Psoas muscle (tissue), 8 donors: Measurements from ENCODE around the gene EFHC2. TPM values are rescaled to one million over a fixed set of nuclear protein-coding genes. Genes with fewer than 3 reads are reported as not detected.

Experiments used
- ATAC-seq, 4 donors: fragments of 200-7000 bp; cut with Tn5 transposase; one replicate each; pipeline ENCODE4 v1.9.1; 2020; ENCODE audit warnings: moderate library complexity in 3 of 4, mild to moderate bottlenecking in 2 of 4
- DNase-seq, 2 donors: peaks; one replicate each; pipeline ENCODE4 v3.0.0-alpha.2; 2020
- H3K27ac ChIP-seq: fragments of 200-600 bp; one replicate; pipeline ENCODE4 v1.8.0; 2022
- H3K27me3 ChIP-seq, 3 donors: fragments of 200-600 bp in 1 of 3; one replicate each; pipeline versions ENCODE4 v1.6.1 to v1.8.0; 2013 to 2022; ENCODE audit warnings: low read length in 2 of 3, mild to moderate bottlenecking in 2 of 3, moderate library complexity in 1 of 3; ENCODE audit not compliant: insufficient read depth in 3 of 3
- H3K36me3 ChIP-seq, 2 donors: fragments of 200-600 bp in 1 of 2; one replicate each; pipeline versions ENCODE4 v1.6.1 to v1.8.0; 2013 to 2022; ENCODE audit warnings: low read depth in 1 of 2, mild to moderate bottlenecking in 1 of 2, moderate library complexity in 1 of 2; ENCODE audit not compliant: insufficient read depth in 1 of 2
- H3K4me1 ChIP-seq: fragments of 200-600 bp; one replicate; pipeline ENCODE4 v1.8.0; 2022
- H3K4me3 ChIP-seq: fragments of 200-600 bp; one replicate; pipeline ENCODE4 v1.8.0; 2022; ENCODE audit warnings: mild to moderate bottlenecking
- H3K9me3 ChIP-seq: fragments of 200-600 bp; one replicate; pipeline ENCODE4 v1.8.0; 2022
- WGBS, 3 donors: extraction: QIAGEN DNeasy Blood & Tissue Kit; methylation state at CpG; one replicate each; pipeline versions ENCODE4 v1.1.6 to v1.1.7; 2013; 5-methylcytosine and 5-hydroxymethylcytosine counted together
- intact Hi-C, 2 donors: fragments of 100-400 bp; cut with DNase I; formaldehyde crosslinking; loops; one replicate each; pipeline versions ENCODE4 v1.11.0 to v1.14.2; 2022
- polyA plus RNA-seq, 3 donors: library from polyadenylated mRNA; stranded (reverse); fragments of 200-250 nt; gene quantifications; one replicate each; pipeline ENCODE4 v1.2.3, GENCODE V29; 2013
- total RNA-seq, 4 donors: library from RNA; stranded (reverse); fragmentation: NEBNext Ultra II Directional in 2 of 4; extraction: Animal tissue kit (Norgen Biotek cat#: 25700) in 2 of 4; gene quantifications; one replicate each; pipeline versions ENCODE4 v1.2.1 to v1.2.4, GENCODE V29; 2021 to 2023
- TF ChIP-seq, protein P1 (sequence below): fragments of 200-600 bp; IDR thresholded peaks from one replicate; pipeline ENCODE4 v1.8.0; 2022; ENCODE audit warnings: antibody characterized with exemption
- donor health status: healthy with polysubstance abuse.
- donor health status: DM: no; HTN: no; CAD: no; lungs with moderate emphysema.
- donor health status: Bipolar disorder and iron deficiency.
- donor health status: healthy.
- donor health status: DM: yes; HTN: yes; CAD: no.
- donor health status: DM: no; HTN: no; CAD: no.
- donor health status: DM: no; HTN: no; CAD: no.
- donor health status: DM: yes; HTN: yes; CAD: no.

EFHC2 gene
- total and polyA plus RNA-seq, 7 donors, result 0.05 to 0.11 (median 0.08) TPM; not detected in 4

DNA sequence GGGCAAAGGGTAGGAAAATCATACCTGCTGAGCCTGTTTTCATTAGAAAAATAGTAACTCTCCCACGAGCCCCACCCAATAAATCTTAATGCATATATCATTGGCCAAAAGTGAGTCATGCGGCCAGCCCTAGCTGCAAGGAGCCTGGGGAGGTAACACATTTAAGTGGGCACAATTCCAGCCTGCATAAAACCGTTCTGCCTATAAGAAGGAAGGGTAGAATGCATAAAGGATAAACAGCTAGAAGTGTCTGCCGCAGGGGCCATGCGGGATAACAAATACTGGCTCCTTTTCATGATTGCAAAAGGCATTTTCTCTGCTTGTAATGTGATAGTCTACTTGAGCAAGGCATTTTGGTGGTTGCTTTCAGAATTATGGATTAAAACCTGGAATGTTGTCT lies 37.1 kb downstream of the EFHC2 start:
- intact Hi-C loops, result no loop called here

DNA sequence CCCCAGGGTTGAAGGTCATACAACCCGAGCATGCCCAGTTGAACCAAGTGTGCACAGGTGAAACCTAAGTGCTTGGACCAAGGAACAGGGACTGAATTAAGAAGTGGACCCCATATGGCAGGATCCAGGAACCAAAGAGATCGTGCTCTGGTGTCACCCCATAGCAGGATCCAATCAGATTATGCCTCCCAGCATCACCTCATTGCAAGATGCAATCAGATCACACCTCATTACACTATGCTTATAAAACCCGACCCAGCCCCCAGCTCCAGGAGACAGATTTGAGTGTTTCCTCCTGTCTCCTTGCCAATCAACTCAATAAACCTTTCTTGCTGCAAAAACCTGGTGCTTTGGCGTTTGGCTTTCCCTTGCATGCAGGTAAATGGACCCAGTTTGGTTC lies 37.6 kb downstream of the EFHC2 start:
- TF ChIP-seq, protein P1, sequence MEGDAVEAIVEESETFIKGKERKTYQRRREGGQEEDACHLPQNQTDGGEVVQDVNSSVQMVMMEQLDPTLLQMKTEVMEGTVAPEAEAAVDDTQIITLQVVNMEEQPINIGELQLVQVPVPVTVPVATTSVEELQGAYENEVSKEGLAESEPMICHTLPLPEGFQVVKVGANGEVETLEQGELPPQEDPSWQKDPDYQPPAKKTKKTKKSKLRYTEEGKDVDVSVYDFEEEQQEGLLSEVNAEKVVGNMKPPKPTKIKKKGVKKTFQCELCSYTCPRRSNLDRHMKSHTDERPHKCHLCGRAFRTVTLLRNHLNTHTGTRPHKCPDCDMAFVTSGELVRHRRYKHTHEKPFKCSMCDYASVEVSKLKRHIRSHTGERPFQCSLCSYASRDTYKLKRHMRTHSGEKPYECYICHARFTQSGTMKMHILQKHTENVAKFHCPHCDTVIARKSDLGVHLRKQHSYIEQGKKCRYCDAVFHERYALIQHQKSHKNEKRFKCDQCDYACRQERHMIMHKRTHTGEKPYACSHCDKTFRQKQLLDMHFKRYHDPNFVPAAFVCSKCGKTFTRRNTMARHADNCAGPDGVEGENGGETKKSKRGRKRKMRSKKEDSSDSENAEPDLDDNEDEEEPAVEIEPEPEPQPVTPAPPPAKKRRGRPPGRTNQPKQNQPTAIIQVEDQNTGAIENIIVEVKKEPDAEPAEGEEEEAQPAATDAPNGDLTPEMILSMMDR, result no peak
- Histone ChIP-seq H3K4me1 (no peaks in the 10 kb centered on the region), H3K9me3 (no peaks in the 10 kb centered on the region), H3K36me3 (no peaks in the 10 kb centered on the region), H3K27me3 (no peaks in the 10 kb centered on the region), H3K27ac (no peak overlapping the region), H3K4me3 (no peak overlapping the region)
- ATAC-seq (no peak), DNase-seq (no peak)
- intact Hi-C loops, result no loop called here
- 76 to 89% (median 83%) methylated on average over 4 of the region's 4 CpGs for WGBS, 3 donors

More for the DNA sequence above, 37.1 kb downstream of the EFHC2 start:
- Histone ChIP-seq H3K9me3 (no peaks in the 10 kb centered on the region), H3K4me3 (no peak overlapping the region), H3K27me3 (peaks cover 0 to 3% (median 0%) of the 10 kb centered on the region in 3 donors), H3K27ac (no peak overlapping the region), H3K4me1 (no peaks in the 10 kb centered on the region), H3K36me3 (no peaks in the 10 kb centered on the region)
- 39 to 64% (median 59%) methylated on average over 5 of the region's 5 CpGs for whole genome bisulfite sequencing, 3 donors
- ATAC-seq (no peak), DNase-seq (no peak)
- TF ChIP-seq, protein P1, result no peak

DNA sequence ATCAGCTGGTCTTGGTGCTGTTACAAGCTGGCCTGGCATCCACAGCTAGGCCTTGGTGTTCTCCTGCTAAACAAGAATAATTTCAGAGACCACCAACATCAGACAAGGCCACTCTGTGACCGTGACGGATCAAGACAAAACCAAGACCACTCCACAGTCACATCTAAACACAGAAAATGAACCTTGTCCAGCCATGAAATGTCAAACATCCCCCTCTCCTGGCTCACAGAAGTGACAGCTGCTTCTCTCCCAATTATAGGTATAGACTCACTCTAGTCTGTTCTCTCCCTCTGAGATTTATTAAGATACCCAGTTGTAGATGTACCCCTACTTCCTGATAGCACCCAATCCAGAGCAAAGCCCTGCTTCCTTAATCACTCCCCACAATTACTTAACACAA lies 40.4 kb downstream of the EFHC2 start:
- TF ChIP-seq, protein P1, result no peak
- WGBS, 3 donors, result 49 to 79% (median 65%) methylated on average over 2 of the region's 2 CpGs
- no peak for ATAC-seq
- intact Hi-C loops, result no loop called here
- Histone ChIP-seq H3K27ac (no peak overlapping the region), H3K4me1 (no peaks in the 10 kb centered on the region), H3K4me3 (no peak overlapping the region), H3K9me3 (no peaks in the 10 kb centered on the region), H3K36me3 (no peaks in the 10 kb centered on the region), H3K27me3 (no peaks in the 10 kb centered on the region)
- DNase-seq, result no peak

DNA sequence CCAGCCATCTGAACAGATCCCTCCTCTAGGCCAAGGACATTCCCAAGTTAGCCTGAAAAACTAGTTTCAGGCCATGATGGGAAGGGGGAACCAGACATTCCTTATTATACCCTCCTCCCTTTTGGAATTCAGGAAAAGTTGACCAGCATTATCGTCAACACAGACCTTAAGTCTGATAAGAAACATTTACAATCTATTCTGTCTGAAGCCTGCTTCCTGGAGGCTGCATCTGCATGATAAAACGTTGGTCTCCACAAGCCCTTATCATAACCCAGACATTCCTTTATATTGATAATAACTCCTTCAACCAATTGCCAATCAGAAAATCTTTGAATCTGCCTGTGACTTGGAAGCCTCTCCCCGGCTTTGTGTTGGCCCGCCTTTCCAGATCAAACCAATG lies 44.3 kb downstream of the EFHC2 start:
- H3K27ac ChIP-seq, result no peak overlapping the region
- H3K4me3 ChIP-seq, result no peak overlapping the region
- intact Hi-C loops, result no loop called here
- no peaks in the 10 kb centered on the region for H3K36me3 ChIP-seq
- WGBS, 3 donors, result 61 to 81% (median 79%) methylated on average over 4 of the region's 4 CpGs
- H3K4me1 ChIP-seq, result no peaks in the 10 kb centered on the region
- TF ChIP-seq, protein P1, result no peak
- ATAC-seq (no peak), DNase-seq (no peak)
- H3K9me3 ChIP-seq, result no peaks in the 10 kb centered on the region
- peaks cover 0 to 14% (median 0%) of the 10 kb centered on the region in 3 donors for H3K27me3 ChIP-seq

DNA sequence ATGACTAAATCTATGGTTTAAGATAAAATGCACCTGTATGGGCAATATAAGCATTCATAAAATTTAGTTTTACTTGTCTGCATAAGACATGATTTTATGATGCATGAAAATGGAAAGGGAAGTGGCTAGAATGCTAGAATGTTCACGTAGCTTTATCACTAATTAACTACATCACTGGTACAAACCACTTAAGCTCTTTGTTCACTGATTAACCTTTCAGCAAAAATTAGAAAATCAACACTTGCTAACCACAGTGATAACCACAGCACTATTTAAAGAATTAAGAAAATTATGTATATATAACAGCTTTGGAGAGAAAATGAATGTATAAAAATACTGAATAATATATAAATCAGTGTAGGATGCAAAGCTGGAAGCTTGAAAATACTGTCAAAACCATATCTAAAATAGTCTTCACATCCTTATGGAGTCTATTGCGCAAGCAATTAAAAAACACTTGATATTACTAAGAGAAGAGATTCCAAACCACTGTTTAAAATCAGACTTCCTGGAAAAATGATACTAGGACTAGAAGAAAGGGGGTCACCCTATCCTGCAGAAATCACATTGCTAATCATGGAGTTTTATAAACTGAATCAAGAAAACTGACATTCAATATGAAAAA lies 51.9 kb downstream of the EFHC2 start:
- H3K27me3 ChIP-seq, result peaks cover 0 to 19% (median 0%) of the 10 kb centered on the region in 3 donors
- intact Hi-C loops, result no loop called here
- DNase-seq, result no peak

More for the DNA sequence above, 51.9 kb downstream of the EFHC2 start:
- Histone ChIP-seq H3K4me1 (no peaks in the 10 kb centered on the region), H3K27ac (no peak overlapping the region), H3K4me3 (no peak overlapping the region), H3K36me3 (no peaks in the 10 kb centered on the region), H3K9me3 (no peaks in the 10 kb centered on the region)
- 68 to 78% (median 70%) methylated on average over 2 of the region's 2 CpGs for WGBS, 3 donors
- ATAC-seq, result no peak
- TF ChIP-seq, protein P1, result no peak
